Stimulated activated CD4-positive, alpha-beta T cell treated with anti-CD3 and anti-CD28 coated beads, Interleukin-15, amount 100 ng/mL, for 24 hours (primary cell): ENCODE measurements around the gene HLA-DQA2.
"Not testable (repeated sequence)": the region's sequence is repeated elsewhere in the genome, so short reads cannot be mapped to it uniquely, and the experiment has no call there.

Experiments
- DNase-seq: peaks from one replicate; pipeline ENCODE4 v3.0.0-alpha.2; 2020

HLA-DQA2 gene

GRCh38 chr6:32741031-32741960, at the start of gene HLA-DQA2:
TSS of gene HLA-DQA2 (plus strand) at chr6:32741391. CDS start at chr6:32741444, 53 bp downstream.
- no peak for DNase-seq

- DNase-seq, result peak; percentile 52
These were observed 49.2 kb upstream of the HLA-DQA2 start for GRCh38 chr6:32692019-32692418.

GRCh38 chr6:32697031-32697430, 44.2 kb upstream of the HLA-DQA2 start:
- no peak for DNase-seq

- peak; percentile 17 for DNase-seq
These were observed 40.7 kb upstream of the HLA-DQA2 start for GRCh38 chr6:32700391-32701040.

- no peak for DNase-seq
These were observed 37.8 kb upstream of the HLA-DQA2 start for GRCh38 chr6:32703347-32703746.

- not testable (repeated sequence) for DNase-seq
These were observed 36.0 kb upstream of the HLA-DQA2 start for GRCh38 chr6:32705164-32705563.

GRCh38 chr6:32709625-32710024, 31.6 kb upstream of the HLA-DQA2 start:
- DNase-seq, result no peak

GRCh38 chr6:32713241-32713640, 27.9 kb upstream of the HLA-DQA2 start:
- DNase-seq, result no peak

GRCh38 chr6:32716396-32716795, 24.8 kb upstream of the HLA-DQA2 start:
- no peak for DNase-seq

- peak; percentile 4 for DNase-seq
These were observed 22.3 kb upstream of the HLA-DQA2 start for GRCh38 chr6:32718879-32719278.

- no peak for DNase-seq
These were observed 3.1 kb upstream of the HLA-DQA2 start for GRCh38 chr6:32738126-32738525.

GRCh38 chr6:32742374-32742773, 1.2 kb downstream of the HLA-DQA2 start:
- DNase-seq, result no peak

- no peak for DNase-seq
These were observed 3.6 kb downstream of the HLA-DQA2 start for GRCh38 chr6:32744776-32745175.

- not testable (repeated sequence) for DNase-seq
These were observed 4.5 kb downstream of the HLA-DQA2 start for GRCh38 chr6:32745649-32746048.

GRCh38 chr6:32752580-32752979, 11.4 kb downstream of the HLA-DQA2 start:
- no peak for DNase-seq

GRCh38 chr6:32759669-32760068, 18.5 kb downstream of the HLA-DQA2 start:
- DNase-seq, result no peak

- no peak for DNase-seq
These were observed 19.9 kb downstream of the HLA-DQA2 start for GRCh38 chr6:32761072-32761471.

- DNase-seq, result no peak
These were observed 20.4 kb downstream of the HLA-DQA2 start for GRCh38 chr6:32761548-32761947.

- no peak for DNase-seq
These were observed 22.2 kb downstream of the HLA-DQA2 start, which contains the start of gene HLA-DQB2 for GRCh38 chr6:32763421-32763820. TSS of gene HLA-DQB2 (minus strand) at chr6:32763532. CDS start at chr6:32763470, 62 bp downstream.

GRCh38 chr6:32764048-32764447, 22.9 kb downstream of the HLA-DQA2 start:
- DNase-seq, result no peak

GRCh38 chr6:32772656-32773055, 31.5 kb downstream of the HLA-DQA2 start:
- no peak for DNase-seq

GRCh38 chr6:32774426-32774825, 33.2 kb downstream of the HLA-DQA2 start:
- no peak for DNase-seq

GRCh38 chr6:32775071-32775470, 33.9 kb downstream of the HLA-DQA2 start:
- DNase-seq, result no peak

GRCh38 chr6:32779036-32779435, 37.8 kb downstream of the HLA-DQA2 start:
- DNase-seq, result no peak
